Endothelial cell of umbilical vein (primary cell): Measurements from ENCODE around the gene TNFSF18. TPM values are rescaled to one million over a fixed set of nuclear protein-coding genes. Genes with fewer than 3 reads are reported as not detected.
A peak's percentile ranks its signal among the peaks of the same experiment; 100 is the strongest.

ENCODE experiments used
- BruUV-seq: library from RNA; stranded (reverse); fragments of 400-500 nt; replicated peaks from 2 replicates; lab custom pipeline; 2021; lab: Mats Ljungman, UMichigan
- CTCF ChIA-PET: fragments of 300-600, 350-600 bp; sonication (Branson Sonifier 250); formaldehyde crosslinking; loops from one replicate; lab custom pipeline; 2021; ENCODE audit warnings: antibody characterized with exemption, inconsistent platforms; lab: Charles Lee
- POLR2A ChIA-PET: fragments of 300-600, 350-600 bp; sonication (Branson Sonifier 250); formaldehyde crosslinking; loops from one replicate; lab custom pipeline; 2021; ENCODE audit warnings: antibody characterized with exemption, inconsistent platforms; lab: Charles Lee
- DNase-seq: peaks from one replicate; pipeline ENCODE4 v3.0.0-alpha.2; 2011; ENCODE audit warnings: low read depth, low spot score
- FAIRE-seq: peaks from 2 replicates; lab custom pipeline; 2011; peaks lifted over from hg19 to GRCh38; lab: Jason Lieb, UNC
- H2AFZ ChIP-seq: 2 replicates; pipeline ENCODE4 v1.6.0; 2012; ENCODE audit warnings: low read depth, low read length, control low read depth, inconsistent platforms
- H3K27ac ChIP-seq: 2 replicates; pipeline ENCODE4 v1.5.1; 2011; ENCODE audit warnings: low read depth, mild to moderate bottlenecking, control low read depth, low read length, moderate library complexity; ENCODE audit not compliant: insufficient read depth
- H3K27me3 ChIP-seq, 2 experiments: 2 replicates each; pipeline versions ENCODE4 v1.6.0 to v1.6.1; 2011; ENCODE audit warnings: low read length in 2 of 2, mixed read lengths in 1 of 2; ENCODE audit not compliant: control insufficient read depth in 2 of 2, insufficient read depth in 2 of 2
- H3K36me3 ChIP-seq, 2 experiments: 2 replicates in 1 of 2; 3 replicates in 1 of 2; pipeline ENCODE4 v1.5.1; 2011; ENCODE audit warnings: low read length in 2 of 2, mild to moderate bottlenecking in 1 of 2, moderate library complexity in 1 of 2; ENCODE audit not compliant: control insufficient read depth in 2 of 2, insufficient read depth in 2 of 2; ENCODE audit errors: extremely low read depth in 1 of 2
- H3K4me1 ChIP-seq: 3 replicates; pipeline ENCODE4 v1.5.1; 2011; ENCODE audit warnings: mild to moderate bottlenecking, low read length; ENCODE audit not compliant: control insufficient read depth, insufficient read depth; ENCODE audit errors: extremely low read depth
- H3K4me2 ChIP-seq: 2 replicates; pipeline ENCODE4 v1.6.1; 2011; ENCODE audit warnings: low read length, control low read depth, mixed read lengths; ENCODE audit not compliant: insufficient read depth
- H3K4me3 ChIP-seq, 3 experiments: fragments of 200-600 bp in 1 of 3; sonication (generic), shearing (Covaris generic) in 1 of 3; replicated peaks in 1 of 3; 2 replicates each; pipeline ENCODE4 v1.5.1; 2011 to 2016; ENCODE audit warnings: control low read depth in 3 of 3, low read length in 3 of 3, mild to moderate bottlenecking in 2 of 3, inconsistent platforms in 1 of 3, low read depth in 1 of 3, moderate library complexity in 1 of 3; ENCODE audit not compliant: insufficient read depth in 1 of 3
- H3K79me2 ChIP-seq: 2 replicates; pipeline ENCODE4 v1.6.0; 2012; ENCODE audit warnings: low read length, inconsistent platforms; ENCODE audit not compliant: control insufficient read depth, insufficient read depth
- H3K9ac ChIP-seq: replicated peaks from 2 replicates; pipeline ENCODE3; 2011; ENCODE audit warnings: low read length, control low read depth; ENCODE audit not compliant: insufficient read depth; ENCODE audit errors: extremely low read depth
- H3K9me1 ChIP-seq: replicated peaks from 3 replicates; pipeline ENCODE4 v1.6.0; 2011; ENCODE audit warnings: mild to moderate bottlenecking, low read length; ENCODE audit not compliant: control insufficient read depth, insufficient read depth; ENCODE audit errors: extremely low read depth
- H3K9me3 ChIP-seq: replicated peaks from 2 replicates; pipeline ENCODE4 v1.5.1; 2012; ENCODE audit warnings: low read length, inconsistent platforms; ENCODE audit not compliant: control insufficient read depth, insufficient read depth
- H4K20me1 ChIP-seq: replicated peaks from 2 replicates; pipeline ENCODE3; 2011; ENCODE audit warnings: mild to moderate bottlenecking, low read length; ENCODE audit not compliant: control insufficient read depth, insufficient read depth; ENCODE audit errors: extremely low read depth
- CTCF ChIP-seq, 2 donors: IDR thresholded peaks; 1 replicate in 1 of 2; 2 replicates in 1 of 2; pipeline ENCODE4 v1.5.1; 2011; ENCODE audit warnings: low read length in 2 of 2, mild to moderate bottlenecking in 2 of 2, moderate library complexity in 2 of 2, control low read depth in 1 of 2, inconsistent platforms in 1 of 2, low read depth in 1 of 2; ENCODE audit not compliant: insufficient read depth in 1 of 2; ENCODE audit errors: extremely low read depth in 1 of 2
- EZH2 ChIP-seq: IDR thresholded peaks from 2 replicates; pipeline ENCODE4 v1.6.1; 2012; ENCODE audit warnings: borderline replicate concordance, low read depth, mild to moderate bottlenecking, moderate library complexity, low read length, inconsistent platforms; ENCODE audit not compliant: severe bottlenecking
- FOS ChIP-seq: IDR thresholded peaks from 2 replicates; pipeline ENCODE4 v1.6.1; 2011; ENCODE audit warnings: mild to moderate bottlenecking, low read length, moderate library complexity, borderline replicate concordance; ENCODE audit not compliant: insufficient read depth
- GATA2 ChIP-seq: IDR thresholded peaks from 2 replicates; pipeline ENCODE4 v1.7.0; 2011; ENCODE audit warnings: low read depth, mild to moderate bottlenecking, moderate library complexity, mixed read lengths, low read length; ENCODE audit not compliant: insufficient read length, insufficient read depth
- JUN ChIP-seq: IDR thresholded peaks from 2 replicates; pipeline ENCODE4 v1.6.1; 2011; ENCODE audit warnings: borderline replicate concordance, low read depth; ENCODE audit not compliant: insufficient read length, insufficient read depth
- MYC ChIP-seq: IDR thresholded peaks from one replicate; pipeline ENCODE4 v1.6.1; 2011; ENCODE audit warnings: mild to moderate bottlenecking, low read depth, low read length
- POLR2A ChIP-seq: IDR thresholded peaks from 2 replicates; pipeline ENCODE4 v1.6.1; 2012; ENCODE audit warnings: low read depth, mild to moderate bottlenecking, control low read depth, low read length
- POLR2AphosphoS5 ChIP-seq: IDR thresholded peaks from 2 replicates; pipeline ENCODE4 v1.6.1; 2012; ENCODE audit warnings: low read depth, mild to moderate bottlenecking, control low read depth, low read length, moderate library complexity; ENCODE audit not compliant: insufficient read depth
- dilution Hi-C: fragments of 300-500 bp; cut with MboI; formaldehyde crosslinking; loops from one replicate; pipeline ENCODE4 v1.15.0; 2019; ENCODE audit warnings: low sequenced_read_pairs; ENCODE audit not compliant: extremely low pct_ligation_motif_present
- intact Hi-C: fragments of 100-400 bp; cut with micrococcal nuclease; formaldehyde crosslinking; loops from one replicate; pipeline ENCODE4 v1.10.0; 2022
- polyA plus RNA-seq, 4 experiments: library from polyadenylated mRNA; depleted of rRNA in 3 of 4; stranded (reverse) in 3 of 4; unstranded in 1 of 4; fragments of >200 nt; gene quantifications; 2 replicates each; pipeline versions ENCODE4 v1.2.1 to v1.2.3, GENCODE V29; 2011 to 2012; ENCODE audit warnings: missing spikeins in 1 of 4
- total RNA-seq: library from RNA; stranded (reverse); gene quantifications from 2 replicates; pipeline ENCODE4 v1.2.3, GENCODE V29; 2021
- TF ChIP-seq, protein P1 (sequence below): IDR thresholded peaks from 2 replicates; pipeline ENCODE4 v1.6.1; 2011; ENCODE audit not compliant: insufficient read depth, insufficient read length

TNFSF18 gene
- total and polyA plus RNA-seq, 2 donors (not counting 3 experiments of a cell fraction or from before 2014, with no cell fraction given) = 15.3 to 39.4 TPM

DNA sequence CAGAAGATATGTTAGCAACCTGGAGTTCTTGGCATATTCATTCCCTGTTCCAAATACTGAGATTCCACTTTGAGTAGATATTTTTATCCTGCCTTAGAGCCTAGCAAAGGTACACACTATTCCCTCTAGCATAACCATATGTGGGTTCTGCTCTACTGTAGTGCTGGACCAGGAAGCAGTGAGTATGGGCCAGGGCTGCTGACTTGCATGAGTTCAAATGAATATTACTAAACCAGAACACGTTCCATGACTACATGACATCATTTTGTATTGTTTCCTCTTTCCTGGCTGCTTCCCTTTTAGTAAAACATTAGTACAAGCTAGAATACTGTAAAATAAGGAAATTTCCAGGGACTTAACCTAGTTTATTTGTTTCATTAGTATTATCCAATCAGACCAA is 41.1 kb downstream of the TNFSF18 start:
- Histone ChIP-seq H3K9me3 (no peaks in the 10 kb centered on the region), H3K36me3 (no peaks in the 10 kb centered on the region), H3K9me1 (no peaks in the 10 kb centered on the region), H3K4me2 (peak overlapping the region; percentile 1), H3K27me3 (no peaks in the 10 kb centered on the region), H3K4me1 (peaks cover 6% of the 10 kb centered on the region), H3K4me3 (no peak overlapping the region), H3K9ac (no peak overlapping the region), H4K20me1 (no peaks in the 10 kb centered on the region), H2AFZ (peak overlapping the region; percentile 82), H3K27ac (no peak overlapping the region), H3K79me2 (no peaks in the 10 kb centered on the region)
- TF ChIP-seq POLR2A (no peak), MYC (no peak), JUN (no peak), GATA2 (no peak), EZH2 (no peak), FOS (no peak), CTCF (IDR thresholded peaks at IDR 0.05; ENCODE audit: extremely low read depth in 1 of 2, insufficient read depth in 1 of 2, low read depth in 1 of 2, low read length in 2 of 2) (no peak), POLR2AphosphoS5 (no peak)
- TF ChIP-seq, protein P1, sequence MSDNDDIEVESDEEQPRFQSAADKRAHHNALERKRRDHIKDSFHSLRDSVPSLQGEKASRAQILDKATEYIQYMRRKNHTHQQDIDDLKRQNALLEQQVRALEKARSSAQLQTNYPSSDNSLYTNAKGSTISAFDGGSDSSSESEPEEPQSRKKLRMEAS = no peak
- FAIRE-seq = no peak
- ChIA-PET CTCF (interaction anchor here (1.2 kb wide), 1 partner anchor 9 kb away, joined by 4 read pairs; no protein-coding TSS in a partner anchor), POLR2A (no interaction called here)
- dilution Hi-C loops = no loop called here
- BruUV-seq = no TSS peak
- peak; percentile 57 for DNase-seq
- intact Hi-C loops = loop anchor here (5.0 kb wide), 1 partner anchor 477 kb away; the partner anchor contains the start of gene SUCO
